Fibroblast of lung (primary cell): ENCODE results near the gene KMT2C.

ENCODE experiments used
- CTCF ChIP-seq, 2 donors: IDR thresholded peaks in 1 of 2; conservative IDR thresholded peaks in 1 of 2; 1 replicate in 1 of 2; 2 replicates in 1 of 2; pipeline ENCODE4 v1.5.1; 2011 to 2012; ENCODE audit warnings: low read length in 2 of 2, control low read depth in 1 of 2, inconsistent platforms in 1 of 2, low read depth in 1 of 2, mild to moderate bottlenecking in 1 of 2
- EZH2 ChIP-seq: IDR thresholded peaks from 2 replicates; pipeline ENCODE4 v1.5.1; 2012; ENCODE audit warnings: low read length, control low read depth, mild to moderate bottlenecking; ENCODE audit errors: missing control alignments

GRCh38 chr7:152436111-152436930 lies 518 bp upstream of the KMT2C start:
- TF ChIP-seq EZH2: no peak
- no peak for TF ChIP-seq CTCF (conservative IDR thresholded peaks at IDR 0.05 in 1 of 2, IDR thresholded peaks at IDR 0.05 in 1 of 2; ENCODE audit: low read depth in 1 of 2, low read length in 2 of 2)
